Mucosa of gallbladder (tissue), 1 donor: ENCODE results near the gene EEIG1. TPM values are rescaled to one million over a fixed set of nuclear protein-coding genes. Genes with fewer than 3 reads are reported as not detected.
A peak's percentile ranks its signal among the peaks of the same experiment; 100 is the strongest.

ENCODE experiments used
- DNase-seq: peaks from one replicate; pipeline ENCODE4 v3.0.0-alpha.2; 2020; ENCODE audit warnings: low spot score
- total RNA-seq: library from RNA; stranded (reverse); gene quantifications from one replicate; pipeline ENCODE4 v1.2.1, GENCODE V29; 2021
- donor health status: DM: no; HTN: no; CAD: no.

The EEIG1 gene
- total RNA-seq, 1 donor from 2014 or later = 220 TPM

GRCh38 chr9:127941062-127941960 lies 39.5 kb downstream of the EEIG1 start:
- no peak for DNase-seq

GRCh38 chr9:127940593-127940992 lies 40.2 kb downstream of the EEIG1 start:
- DNase-seq = no peak

- DNase-seq = no peak
Measured at GRCh38 chr9:127938298-127938690, 42.5 kb downstream of the EEIG1 start.

- DNase-seq = peak; percentile 79
Measured at GRCh38 chr9:127937388-127938297, 43.1 kb downstream of the EEIG1 start, which contains the start of gene DPM2. Gene DPM2 (minus strand): TSS chr9:127937854. CDS start chr9:127937820, 34 bp downstream.

GRCh38 chr9:127937056-127937387 lies 43.8 kb downstream of the EEIG1 start:
- no peak for DNase-seq

GRCh38 chr9:127936347-127936852 lies 44.4 kb downstream of the EEIG1 start:
- no peak for DNase-seq

GRCh38 chr9:127935765-127936221 lies 45.0 kb downstream of the EEIG1 start:
- no peak for DNase-seq

- no peak for DNase-seq
Measured at GRCh38 chr9:127934986-127935385, 45.8 kb downstream of the EEIG1 start.

GRCh38 chr9:127934248-127934647 lies 46.5 kb downstream of the EEIG1 start:
- no peak for DNase-seq

- no peak for DNase-seq
Measured at GRCh38 chr9:127931092-127931881, 49.5 kb downstream of the EEIG1 start.

Other genes starting within 250 kb of the EEIG1 start
- 21.7 TPM for gene TOR2A, start 245.7 kb downstream of the EEIG1 start, total RNA-seq
- gene SH2D3C, start 202.3 kb downstream of the EEIG1 start, total RNA-seq = 9.1 TPM
- gene CDK9, start 195.0 kb downstream of the EEIG1 start, total RNA-seq = 92.7 TPM
- 74.7 TPM for gene FPGS, start 178.1 kb downstream of the EEIG1 start, total RNA-seq
- 94.3 TPM for gene ENG, start 126.3 kb downstream of the EEIG1 start, total RNA-seq
- gene AK1, start 103.3 kb downstream of the EEIG1 start, total RNA-seq = 142 TPM
- gene ST6GALNAC6, start 81.4 kb downstream of the EEIG1 start, total RNA-seq = 67.0 TPM
- 42.1 TPM for gene ST6GALNAC4, start 63.9 kb downstream of the EEIG1 start, total RNA-seq
- gene PIP5KL1, start 50.2 kb downstream of the EEIG1 start, total RNA-seq = 4.9 TPM
- 36.6 TPM for gene DPM2, start 43.1 kb downstream of the EEIG1 start, total RNA-seq
- gene NAIF1, start 86.3 kb upstream of the EEIG1 start, total RNA-seq = 12.0 TPM
- gene SLC25A25, start 87.2 kb upstream of the EEIG1 start, total RNA-seq = 77.7 TPM
- gene PTGES2, start 146.7 kb upstream of the EEIG1 start, total RNA-seq = 61.5 TPM
- 85.5 TPM for gene LCN2, start 168.5 kb upstream of the EEIG1 start, total RNA-seq
- 75.4 TPM for gene BBLN, start 179.3 kb upstream of the EEIG1 start, total RNA-seq
- gene CIZ1, start 210.6 kb upstream of the EEIG1 start, total RNA-seq = 109 TPM
- 135 TPM for gene DNM1, start 222.4 kb upstream of the EEIG1 start, total RNA-seq